Measurements from ENCODE around the gene ZNF768. TPM values are rescaled to one million over a fixed set of nuclear protein-coding genes. Genes with fewer than 3 reads are reported as not detected.

The ZNF768 gene
- total and polyA plus RNA-seq, 2 experiments from 2014 or later = 8.3 to 43.0 TPM

GRCh38 chr16:30518552-30518951 is 7.8 kb downstream of the ZNF768 start:
- peak; percentile 51; the same call in 2 of the 3 replicates for ATAC-seq
- Histone ChIP-seq H3F3A (replicated peaks; ENCODE audit: low read depth) (no peaks in the 10 kb centered on the region), H3K27me3 (ENCODE audit: insufficient read depth) (no peaks in the 10 kb centered on the region), H2AFZ (no peak overlapping the region), H3K79me2 (replicated peaks; ENCODE audit: insufficient read depth) (no peaks in the 10 kb centered on the region), H3K36me3 (ENCODE audit: insufficient read depth) (no peaks in the 10 kb centered on the region), H3K4me3 (no peak overlapping the region), H3K27ac (ENCODE audit: low read depth) (no peak overlapping the region), H3K4me2 (no peak overlapping the region), H4K20me1 (replicated peaks; ENCODE audit: insufficient read depth) (no peaks in the 10 kb centered on the region), H3K4me1 (ENCODE audit: insufficient read depth) (no peaks in the 10 kb centered on the region), H3K9me2 (ENCODE audit: insufficient read depth) (no peaks in the 10 kb centered on the region)
- Mint-ChIP-seq H3K36me3 (ENCODE audit: low read depth) (no peaks in the 10 kb centered on the region), H3K9me3 (no peaks in the 10 kb centered on the region; the same call in 2 of the 3 replicates), H3K27ac (no peak overlapping the region), H3K27me3 (ENCODE audit: insufficient read depth, low read depth, poor library complexity) (peaks cover 12% of the 10 kb centered on the region), H3K4me1 (no peaks in the 10 kb centered on the region; the same call in 2 of the 3 replicates), H3K4me3 (no peak overlapping the region)
- no peak for DNase-seq (ENCODE audit: low spot score)
- TF ChIP-seq CTCF (conservative IDR thresholded peaks at IDR 0.05; ENCODE audit: low read depth in 2 of 2) (0 out of 4 replicates have a peak, but pooled peaks of 1 of the 2 experiments have one; percentile 3), ZNF462 (CRISPR knock-in tag; IDR thresholded peaks at IDR 0.05) (no peak)

- H3K9me2 ChIP-seq (ENCODE audit: insufficient read depth) = no peaks in the 10 kb centered on the region
- H3K4me1 ChIP-seq (ENCODE audit: insufficient read depth) = no peaks in the 10 kb centered on the region
- H3F3A ChIP-seq (replicated peaks; ENCODE audit: low read depth) = no peaks in the 10 kb centered on the region
- Mint-ChIP-seq H3K4me3 (no peak overlapping the region), H3K36me3 (ENCODE audit: low read depth) (no peaks in the 10 kb centered on the region), H3K27me3 (ENCODE audit: insufficient read depth, low read depth, poor library complexity) (peaks cover 19% of the 10 kb centered on the region), H3K4me1 (no peaks in the 10 kb centered on the region; the same call in 2 of the 3 replicates), H3K9me3 (no peaks in the 10 kb centered on the region; the same call in 2 of the 3 replicates), H3K27ac (no peak overlapping the region)
- H3K79me2 ChIP-seq (replicated peaks; ENCODE audit: insufficient read depth) = no peaks in the 10 kb centered on the region
- DNase-seq (ENCODE audit: low spot score) (no peak), ATAC-seq (no peak)
- no peaks in the 10 kb centered on the region for H4K20me1 ChIP-seq (replicated peaks; ENCODE audit: insufficient read depth)
- no peaks in the 10 kb centered on the region for H3K36me3 ChIP-seq (ENCODE audit: insufficient read depth)
- H3K4me3 ChIP-seq = no peak overlapping the region
- no peak overlapping the region for H3K27ac ChIP-seq (ENCODE audit: low read depth)
- H2AFZ ChIP-seq = no peak overlapping the region
- H3K27me3 ChIP-seq (ENCODE audit: insufficient read depth) = no peaks in the 10 kb centered on the region
- no peak overlapping the region for H3K4me2 ChIP-seq
- TF ChIP-seq POLR2AphosphoS5 (IDR thresholded peaks at IDR 0.05; ENCODE audit: low read depth) = no peak
- TF ChIP-seq NANOG (IDR thresholded peaks at IDR 0.05; ENCODE audit: borderline replicate concordance) = no peak
- TF ChIP-seq STAT1 (IDR thresholded peaks at IDR 0.05; ENCODE audit: unreplicated experiment) = no peak
- TF ChIP-seq EZH2phosphoT487 (IDR thresholded peaks at IDR 0.05; ENCODE audit: unreplicated experiment) = no peak
- no peak for TF ChIP-seq ZNF114 (CRISPR knock-in tag; IDR thresholded peaks at IDR 0.05)
- no peak for TF ChIP-seq ETS1 (IDR thresholded peaks at IDR 0.05)
These were observed 11.1 kb downstream of the ZNF768 start for GRCh38 chr16:30515275-30515674.

Data from GM23338 (cell line).